ENCODE results near the gene NOS3. TPM values are rescaled to one million over a fixed set of nuclear protein-coding genes. Genes with fewer than 3 reads are reported as not detected.
A peak's percentile ranks its signal among the peaks of the same experiment; 100 is the strongest.
"Not testable (repeated sequence)": the region's sequence is repeated elsewhere in the genome, so short reads cannot be mapped to it uniquely, and the experiment has no call there.

The NOS3 gene
- total RNA-seq, 1 donor from 2014 or later, result 0.86 TPM

DNA sequence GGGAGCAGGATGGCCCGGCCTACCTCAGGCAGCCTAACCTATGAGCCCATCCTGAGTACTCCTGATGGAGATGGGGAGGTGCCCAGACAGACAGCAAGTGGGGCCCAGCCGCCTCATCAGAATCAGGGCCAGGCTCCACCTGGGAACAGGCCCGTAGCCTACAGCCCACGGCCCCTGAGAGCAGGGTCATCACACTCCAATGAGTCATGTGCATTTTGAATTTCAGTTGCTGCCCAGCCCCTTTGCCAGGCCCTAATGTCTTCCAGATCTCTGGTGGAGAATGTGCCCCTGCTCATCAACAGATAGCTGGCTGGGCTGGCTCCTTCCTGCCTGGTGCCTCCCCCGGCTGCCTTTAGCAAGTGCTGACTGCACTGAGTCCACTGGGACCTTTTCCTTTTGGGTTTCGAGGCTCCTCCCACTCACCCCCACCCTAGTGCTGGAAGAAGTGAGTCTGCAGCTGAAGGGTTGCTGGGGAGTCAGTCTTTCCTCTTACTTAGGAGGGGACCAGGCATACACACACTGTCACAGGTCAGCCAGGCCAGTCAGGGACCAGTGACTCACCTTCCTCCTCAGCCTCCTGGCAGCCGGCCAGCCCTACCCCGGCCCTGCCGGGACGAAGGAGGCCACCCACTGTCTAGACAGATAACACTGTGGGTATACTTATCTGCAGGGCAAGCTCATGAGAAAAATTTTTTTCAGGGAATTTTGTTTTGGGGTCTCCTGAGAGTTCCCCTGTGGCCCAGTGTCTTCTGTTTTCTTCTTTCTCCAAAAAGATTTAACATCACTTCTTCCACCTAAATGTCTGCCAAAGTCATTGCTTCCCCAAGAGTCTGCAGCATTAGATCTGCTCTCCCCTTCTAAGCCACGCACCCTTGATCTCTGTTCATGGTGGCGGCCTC is 48.4 kb downstream of the NOS3 start:
- Mint-ChIP-seq H3K4me1 (ENCODE audit: low read depth, unreplicated experiment) (peaks cover 21% of the 10 kb centered on the region), H3K4me3 (ENCODE audit: unreplicated experiment) (peak overlapping the region; percentile 56), H3K27me3 (ENCODE audit: unreplicated experiment) (peaks cover 7% of the 10 kb centered on the region), H3K9me3 (ENCODE audit: unreplicated experiment) (peaks cover 3% of the 10 kb centered on the region), H3K27ac (ENCODE audit: unreplicated experiment) (peak overlapping the region; percentile 79), H3K36me3 (ENCODE audit: unreplicated experiment) (no peaks in the 10 kb centered on the region)
- no peak for TF ChIP-seq CTCF (IDR thresholded peaks at IDR 0.05; ENCODE audit: partially characterized antibody, unreplicated experiment)
- DNase-seq, result no peak

- Mint-ChIP-seq H3K4me1 (ENCODE audit: low read depth, unreplicated experiment) (peaks cover 21% of the 10 kb centered on the region), H3K9me3 (ENCODE audit: unreplicated experiment) (peaks cover 3% of the 10 kb centered on the region), H3K36me3 (ENCODE audit: unreplicated experiment) (no peaks in the 10 kb centered on the region), H3K27me3 (ENCODE audit: unreplicated experiment) (peaks cover 7% of the 10 kb centered on the region), H3K27ac (ENCODE audit: unreplicated experiment) (peak overlapping the region; percentile 79), H3K4me3 (ENCODE audit: unreplicated experiment) (peak overlapping the region; percentile 42)
- no peak for DNase-seq
- TF ChIP-seq CTCF (IDR thresholded peaks at IDR 0.05; ENCODE audit: partially characterized antibody, unreplicated experiment), result no peak
These were observed 49.2 kb downstream of the NOS3 start for GRCh38 chr7:151039850-151040548.

DNA sequence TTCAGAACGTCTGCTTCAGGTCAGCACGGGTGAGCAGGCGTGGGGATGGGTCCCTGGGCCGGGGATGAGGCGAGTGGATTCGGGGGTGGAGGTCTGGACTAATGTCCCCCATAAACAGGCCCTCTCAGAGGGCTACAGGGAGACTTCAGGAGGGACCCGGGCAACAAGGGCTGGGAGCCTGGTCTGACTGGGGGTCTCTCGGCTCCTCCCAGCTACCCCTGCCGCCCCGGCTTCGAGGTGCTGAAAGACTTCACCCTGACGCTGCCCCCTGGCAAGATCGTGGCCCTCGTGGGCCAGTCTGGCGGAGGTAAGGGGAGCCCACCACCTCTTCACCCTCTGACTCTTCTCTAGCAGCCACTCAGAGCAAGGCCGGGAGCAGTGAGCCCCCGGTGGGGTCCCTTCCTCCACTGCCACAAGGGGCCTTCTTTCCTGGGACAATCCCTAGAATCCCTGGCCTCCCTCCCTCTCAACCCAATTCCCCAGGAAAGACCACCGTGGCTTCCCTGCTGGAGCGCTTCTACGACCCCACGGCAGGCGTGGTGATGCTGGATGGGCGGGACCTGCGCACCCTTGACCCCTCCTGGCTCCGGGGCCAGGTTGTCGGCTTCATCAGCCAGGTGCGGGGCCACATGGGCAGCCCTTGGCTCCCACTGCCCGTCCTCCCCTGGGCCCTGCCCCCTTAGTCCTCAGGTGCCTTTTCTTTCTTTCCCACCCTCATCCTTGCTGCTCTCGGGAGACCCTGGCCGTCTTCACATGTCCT is 50.0 kb downstream of the NOS3 start:
- Mint-ChIP-seq H3K36me3 (ENCODE audit: unreplicated experiment) (no peaks in the 10 kb centered on the region), H3K27ac (ENCODE audit: unreplicated experiment) (peak overlapping the region; percentile 46), H3K4me3 (ENCODE audit: unreplicated experiment) (no peak overlapping the region), H3K9me3 (ENCODE audit: unreplicated experiment) (peaks cover 4% of the 10 kb centered on the region), H3K4me1 (ENCODE audit: low read depth, unreplicated experiment) (peaks cover 20% of the 10 kb centered on the region), H3K27me3 (ENCODE audit: unreplicated experiment) (peaks cover 9% of the 10 kb centered on the region)
- TF ChIP-seq CTCF (IDR thresholded peaks at IDR 0.05; ENCODE audit: partially characterized antibody, unreplicated experiment), result no peak
- no peak for DNase-seq

- DNase-seq, result not testable (repeated sequence)
- H3K27me3 Mint-ChIP-seq (ENCODE audit: unreplicated experiment), result peaks cover 11% of the 10 kb centered on the region
These were observed 52.6 kb downstream of the NOS3 start for GRCh38 chr7:151043449-151043848.

GRCh38 chr7:151043959-151044358 is 53.1 kb downstream of the NOS3 start:
- Mint-ChIP-seq H3K9me3 (ENCODE audit: unreplicated experiment) (peaks cover 4% of the 10 kb centered on the region), H3K4me1 (ENCODE audit: low read depth, unreplicated experiment) (peaks cover 29% of the 10 kb centered on the region), H3K4me3 (ENCODE audit: unreplicated experiment) (no peak overlapping the region), H3K36me3 (ENCODE audit: unreplicated experiment) (no peaks in the 10 kb centered on the region), H3K27me3 (ENCODE audit: unreplicated experiment) (peaks cover 11% of the 10 kb centered on the region), H3K27ac (ENCODE audit: unreplicated experiment) (no peak overlapping the region)
- DNase-seq, result no peak
- no peak for TF ChIP-seq CTCF (IDR thresholded peaks at IDR 0.05; ENCODE audit: partially characterized antibody, unreplicated experiment)

More at GRCh38 chr7:151043449-151043848, 52.6 kb downstream of the NOS3 start:
- not testable (repeated sequence) for H3K9me3 Mint-ChIP-seq (ENCODE audit: unreplicated experiment); H3K27ac Mint-ChIP-seq (ENCODE audit: unreplicated experiment); H3K36me3 Mint-ChIP-seq (ENCODE audit: unreplicated experiment); H3K4me3 Mint-ChIP-seq (ENCODE audit: unreplicated experiment)
- H3K4me1 Mint-ChIP-seq (ENCODE audit: low read depth, unreplicated experiment), result peaks cover 28% of the 10 kb centered on the region

All from glutamatergic neuron (in vitro differentiated cells).